Stimulated activated CD4-positive, alpha-beta T cell treated with anti-CD3 and anti-CD28 coated beads, Interleukin-1b, Interleukin-23, amount 100 ng/mL, for 24 hours (primary cell): ENCODE results near the gene LCP1.

ENCODE experiments used
- DNase-seq, 4 experiments: peaks; one replicate each; pipeline ENCODE4 v3.0.0-alpha.2; 2020; ENCODE audit warnings: low read depth in 4 of 4, low spot score in 1 of 4

LCP1 gene

DNA sequence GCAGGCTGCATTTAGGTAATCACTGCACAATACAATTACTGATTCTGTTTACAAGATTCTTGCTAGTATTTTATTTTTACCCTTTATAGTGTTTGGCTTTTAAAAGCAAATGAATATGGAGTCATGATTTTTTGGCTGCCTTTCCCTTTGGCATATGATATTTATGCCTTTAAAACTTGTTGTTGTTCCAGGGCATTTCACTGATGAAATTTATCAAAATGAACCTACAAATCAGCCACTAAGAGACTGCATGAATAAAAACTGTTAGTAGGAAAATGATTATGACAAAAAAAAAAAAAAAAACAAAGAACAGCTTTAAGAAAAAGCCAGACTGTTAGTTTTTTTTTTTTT lies 79.7 kb downstream of the LCP1 start:
- DNase-seq: no peak

DNA sequence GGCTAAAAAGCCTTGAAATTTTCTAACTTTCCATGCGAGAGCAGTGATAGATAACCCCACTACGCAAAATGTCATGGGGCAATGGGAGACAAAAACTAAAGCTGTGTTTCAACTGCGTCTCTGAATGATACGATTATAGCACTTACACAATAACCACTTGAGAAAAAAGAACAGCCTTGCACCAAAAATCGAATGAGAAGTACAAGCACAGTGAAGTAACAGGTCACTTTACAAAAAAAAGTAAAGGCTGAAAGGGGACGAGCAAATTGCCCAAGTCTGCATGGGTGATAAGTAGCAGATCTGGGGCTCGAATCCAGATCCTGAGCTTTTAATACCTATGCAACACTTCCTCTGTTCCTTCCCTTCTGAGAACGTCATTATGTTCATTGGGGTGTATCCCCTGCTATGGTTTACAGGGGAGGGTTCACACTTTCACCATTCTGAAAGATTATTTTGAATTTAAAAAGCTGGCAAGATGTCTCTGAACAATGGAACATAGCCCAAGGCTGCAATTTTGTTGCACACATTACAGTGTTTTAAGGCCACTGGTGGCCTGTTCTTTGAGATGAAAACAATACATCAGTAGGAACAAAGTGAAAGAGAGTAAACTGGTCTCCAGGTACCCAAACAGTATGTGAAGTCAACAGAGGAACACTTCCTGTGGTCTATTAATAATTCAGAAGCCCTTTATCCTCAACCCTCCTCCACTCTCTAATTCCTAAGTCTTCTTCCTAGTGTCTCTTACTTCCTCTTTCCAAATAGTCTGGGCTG lies 80.3 kb downstream of the LCP1 start:
- no peak for DNase-seq

DNA sequence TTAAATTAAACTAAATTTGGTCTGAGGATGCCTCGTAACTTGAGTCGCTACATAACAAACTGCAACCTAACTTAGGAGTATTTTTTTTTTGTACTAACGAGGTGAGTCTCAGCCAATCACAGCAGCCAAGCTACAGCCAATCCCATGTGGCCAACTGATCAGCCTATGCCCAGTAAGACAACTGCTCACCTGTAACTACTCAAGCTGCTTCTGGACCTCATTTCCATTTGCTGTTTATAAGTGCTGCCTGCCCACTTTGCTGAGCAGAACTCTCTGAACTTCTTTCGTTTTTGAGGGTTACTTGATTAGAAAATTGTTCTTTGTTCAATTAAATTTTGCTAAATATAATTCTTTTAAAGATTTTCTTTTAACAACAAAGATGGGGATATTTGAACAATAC lies 81.0 kb downstream of the LCP1 start:
- DNase-seq: no peak

DNA sequence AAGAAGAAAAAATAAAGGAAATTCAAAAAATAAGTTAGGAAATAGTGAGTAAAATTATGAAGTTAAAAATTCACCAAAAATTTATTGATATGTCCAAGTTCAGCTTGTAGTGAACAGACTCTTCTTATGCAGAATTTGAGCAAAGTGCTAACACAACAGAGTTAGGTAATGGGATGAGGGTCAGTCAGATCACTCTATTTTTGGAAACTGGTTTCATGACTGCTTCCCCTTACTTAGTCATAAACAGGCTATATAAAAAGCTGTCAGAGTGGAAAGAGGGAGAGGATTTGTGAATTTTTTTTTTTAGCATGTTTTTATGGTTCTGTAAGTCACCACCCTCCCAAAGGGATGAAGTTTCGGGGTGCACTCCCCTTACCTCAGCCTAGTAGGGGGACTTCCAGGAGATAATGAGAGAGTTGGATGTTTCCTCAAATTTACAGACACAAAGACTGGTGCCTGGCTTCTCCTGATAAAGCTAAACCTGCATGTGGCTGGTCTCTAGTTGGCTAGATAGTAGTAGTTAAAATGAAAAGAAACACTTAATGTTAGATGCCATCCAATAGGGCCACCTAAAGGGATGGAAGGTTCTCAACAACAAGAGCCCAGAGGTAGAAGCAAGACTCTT lies 81.7 kb downstream of the LCP1 start:
- no peak for DNase-seq

DNA sequence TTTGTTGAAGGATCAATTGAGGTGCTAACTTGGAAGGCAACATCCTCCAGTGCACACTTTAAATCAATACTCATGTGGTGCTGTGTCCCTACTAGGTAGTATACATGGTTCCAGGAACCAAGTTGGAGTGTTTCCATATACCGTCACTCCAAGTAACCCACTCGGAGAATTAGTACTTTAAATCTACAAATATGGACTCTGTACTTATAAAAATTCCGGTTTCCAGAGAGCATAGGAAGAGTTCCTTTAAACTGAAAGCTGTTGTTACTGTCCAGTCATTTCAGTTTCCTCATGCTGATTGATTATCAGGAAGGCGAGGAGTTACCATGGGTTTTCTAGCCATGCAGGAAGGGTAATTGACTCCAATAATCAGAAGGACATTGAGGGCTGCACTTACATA lies 84.3 kb downstream of the LCP1 start:
- DNase-seq: no peak

DNA sequence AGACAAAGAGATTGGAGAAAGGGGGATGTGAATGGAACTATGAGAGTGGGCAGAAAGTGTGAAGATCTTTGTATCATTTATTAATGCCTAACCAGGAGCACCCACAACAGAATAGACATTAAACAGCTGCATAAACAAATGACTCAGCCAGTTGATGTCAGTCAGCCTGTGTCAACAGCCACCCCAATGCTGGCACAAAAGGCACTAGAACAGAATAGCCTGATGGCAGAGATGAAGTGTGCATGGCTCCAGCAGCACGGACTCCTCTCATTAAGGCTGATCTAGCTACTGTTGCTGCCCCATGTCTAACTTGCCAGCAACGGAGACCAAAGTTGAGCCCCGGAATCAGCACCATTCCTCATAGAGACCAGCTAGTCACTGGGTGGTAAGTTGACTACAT lies 85.0 kb downstream of the LCP1 start:
- DNase-seq: no peak

DNA sequence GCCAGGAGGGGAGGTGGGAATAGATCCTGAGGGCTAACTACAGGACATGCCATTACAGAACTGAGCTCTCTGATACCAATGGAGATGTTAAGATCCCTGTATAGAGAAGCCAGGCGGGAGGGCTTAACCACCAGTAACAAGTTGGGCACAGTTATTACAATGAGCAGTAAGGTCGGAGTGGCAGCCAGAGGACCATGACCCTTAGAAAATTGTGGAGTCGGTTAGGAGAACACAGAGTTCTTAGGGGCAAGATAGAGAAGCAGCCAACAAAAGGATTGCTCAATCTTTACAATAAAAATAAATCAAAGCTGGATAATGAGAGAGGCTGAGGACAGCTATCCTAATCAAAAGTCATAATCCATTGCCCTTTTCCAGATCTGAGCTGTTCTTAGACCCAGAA lies 87.5 kb downstream of the LCP1 start:
- DNase-seq: no peak

DNA sequence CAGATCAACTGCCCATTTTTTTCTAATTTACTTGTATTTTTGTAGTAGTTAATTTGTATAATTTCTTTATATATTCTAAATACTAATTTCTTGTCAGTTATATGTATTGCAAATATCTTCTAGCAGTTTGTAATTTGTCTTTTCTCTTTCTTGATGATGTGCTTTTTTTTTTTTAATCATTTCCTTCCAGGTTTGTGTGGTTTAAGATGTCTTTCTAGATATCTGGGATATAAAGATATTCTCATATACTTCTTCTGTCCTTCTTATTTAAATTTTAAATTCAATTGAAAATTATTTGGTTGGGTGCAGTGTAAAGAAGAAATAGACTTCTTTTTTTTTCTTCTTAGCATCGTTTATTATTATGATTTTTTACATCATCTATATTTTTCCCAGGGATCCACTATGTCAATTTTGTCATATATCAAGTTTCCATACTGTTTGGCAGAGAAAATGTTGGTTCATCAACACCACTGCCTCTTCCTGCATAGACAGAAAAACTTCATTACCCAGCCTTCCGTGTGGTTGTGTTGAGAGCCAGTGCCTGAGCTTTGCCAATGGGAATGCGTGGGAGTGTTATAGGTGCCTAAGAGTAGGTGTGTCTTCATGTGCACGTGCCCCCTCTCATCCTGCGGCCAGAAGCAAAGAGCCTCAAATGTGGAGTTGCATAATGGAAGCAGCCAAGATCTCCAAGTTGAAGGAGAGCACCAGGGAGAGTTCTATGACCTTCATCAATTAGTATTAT lies 93.0 kb downstream of the LCP1 start:
- no peak for DNase-seq

DNA sequence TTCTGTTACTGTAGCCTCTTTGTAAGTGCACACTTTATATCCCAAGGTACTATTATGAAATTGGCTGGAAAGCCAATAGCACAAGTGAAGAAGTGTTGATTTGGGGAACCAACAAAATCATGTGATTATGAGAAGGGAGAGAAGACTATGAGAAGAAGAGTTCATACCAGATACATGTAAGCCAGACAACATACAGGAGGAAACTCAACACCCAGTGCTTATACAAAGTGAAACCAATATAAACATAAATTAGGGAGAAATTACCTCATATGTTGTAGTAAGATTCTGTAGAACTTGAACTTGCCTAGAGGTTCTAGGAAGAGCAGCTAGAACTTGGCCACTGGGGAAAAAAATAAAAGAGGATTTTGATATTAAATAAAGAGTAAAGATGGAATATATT lies 94.5 kb downstream of the LCP1 start:
- no peak for DNase-seq

DNA sequence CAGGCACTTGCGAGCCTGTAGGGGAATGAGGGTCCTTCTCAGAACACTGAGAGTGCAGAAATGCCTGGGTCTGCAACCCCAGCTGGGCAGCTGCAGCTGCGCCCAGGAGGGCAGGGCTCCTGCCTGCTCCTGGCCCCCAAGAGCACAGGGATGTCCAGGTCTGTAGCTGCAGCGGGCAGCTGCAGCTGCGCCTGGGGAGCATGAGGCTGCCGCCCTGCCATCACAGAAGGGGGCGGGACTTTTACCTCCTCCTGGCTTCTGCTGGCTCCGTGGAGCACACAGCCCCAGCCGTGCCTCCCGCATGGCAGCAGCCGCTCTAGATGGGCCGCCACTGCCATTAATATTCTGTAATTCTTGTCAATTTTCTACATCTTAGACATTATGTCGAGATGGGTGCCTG lies 95.0 kb downstream of the LCP1 start:
- DNase-seq: no peak

DNA sequence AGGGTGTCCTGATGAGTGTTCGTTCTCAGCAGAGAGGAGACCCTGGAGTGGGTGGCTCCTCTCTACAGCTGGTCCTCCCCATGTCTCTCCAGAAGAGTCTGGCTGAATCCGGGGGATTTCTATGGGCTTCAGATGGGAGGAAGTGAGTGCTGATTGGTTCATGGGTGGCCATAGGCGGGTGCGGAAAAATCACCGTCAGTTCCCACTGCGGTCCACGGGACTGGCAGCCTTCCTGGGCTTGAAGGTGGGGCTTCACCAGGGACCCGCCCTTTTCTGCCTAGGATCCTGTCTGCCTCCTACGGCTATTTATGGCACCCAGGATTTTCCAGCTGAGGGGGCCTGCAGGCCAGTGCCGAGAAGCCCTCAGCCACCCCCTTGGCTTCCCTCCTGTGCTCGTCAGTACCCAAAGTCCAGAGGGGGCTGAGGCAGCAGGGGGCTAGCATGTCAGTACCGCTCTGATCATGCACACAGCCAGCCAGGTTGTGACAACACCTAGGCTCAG lies 95.5 kb downstream of the LCP1 start:
- DNase-seq: no peak

DNA sequence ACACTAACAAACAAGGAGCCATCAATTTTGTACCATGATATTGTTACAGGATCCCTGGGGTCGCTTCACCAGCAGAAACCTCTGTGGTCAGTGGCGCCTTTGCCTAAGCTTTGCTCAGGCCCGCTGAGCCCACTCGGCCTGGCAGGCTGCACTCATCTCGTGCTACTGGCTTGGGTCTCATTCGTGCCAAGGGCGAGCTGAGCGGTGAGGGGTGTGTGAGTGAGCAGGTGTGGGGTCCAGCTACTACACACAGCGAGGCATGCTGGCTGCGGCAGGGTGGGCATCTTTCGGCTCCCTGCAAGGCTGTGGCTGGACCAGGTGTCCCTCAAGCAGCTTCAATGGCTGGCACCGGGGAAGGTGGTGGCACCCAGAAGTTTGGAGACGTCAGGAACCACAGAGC lies 96.2 kb downstream of the LCP1 start:
- DNase-seq: no peak

DNA sequence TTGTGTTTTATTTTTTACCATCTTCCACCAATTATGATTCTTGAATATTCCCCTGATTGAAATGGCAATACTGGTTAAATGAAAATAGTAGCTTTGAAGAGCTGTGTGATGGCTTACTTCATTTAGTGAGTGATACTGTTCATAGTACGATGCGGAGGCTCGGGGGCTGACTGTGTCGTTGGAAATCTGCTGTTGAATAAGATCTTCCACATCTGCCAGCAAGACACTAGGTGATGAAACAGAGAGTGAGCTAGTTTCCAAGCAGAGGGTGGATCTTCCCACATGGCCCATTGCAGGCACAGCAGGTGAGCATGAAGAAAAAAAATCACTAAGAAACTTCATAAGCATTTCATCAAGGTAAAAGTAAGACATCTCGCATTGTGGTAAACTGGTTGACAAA lies 99.7 kb downstream of the LCP1 start:
- no peak for DNase-seq

DNA sequence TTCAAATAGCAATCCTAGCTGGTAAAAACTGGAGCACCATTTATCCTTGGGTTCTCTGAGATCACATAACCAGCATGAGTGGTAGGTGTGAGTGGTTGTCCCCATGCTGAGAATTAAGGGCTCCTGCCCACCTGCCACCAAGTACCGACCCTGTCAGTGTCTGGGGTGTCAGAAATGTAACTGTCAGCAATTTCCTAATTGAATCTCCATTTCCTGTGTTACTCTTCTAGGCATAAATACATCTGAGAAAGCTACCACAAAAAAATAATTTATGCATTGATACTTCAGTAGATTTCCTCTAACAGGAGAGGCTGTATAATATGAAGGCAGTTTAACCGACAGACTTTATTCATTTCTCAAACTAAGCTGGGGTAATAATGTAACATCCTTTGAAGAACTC lies 102.2 kb downstream of the LCP1 start:
- no peak for DNase-seq

DNA sequence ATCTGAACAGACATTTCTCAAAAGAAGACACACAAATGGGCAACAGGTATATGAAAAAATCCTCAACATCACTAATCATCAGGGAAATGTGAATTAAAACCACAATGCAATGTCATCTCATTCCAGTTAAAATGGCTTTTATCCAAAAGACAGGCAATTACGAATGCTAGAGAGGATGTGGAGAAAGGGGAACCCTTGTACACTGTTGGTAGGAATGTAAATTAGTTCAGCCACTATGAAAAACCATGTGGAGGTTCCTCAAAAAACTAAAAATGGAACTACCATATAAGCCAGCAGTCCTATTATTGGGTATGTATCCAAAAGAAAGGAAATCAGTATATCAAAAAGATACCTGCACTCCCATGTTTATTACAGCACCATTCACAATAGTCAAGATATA lies 104.7 kb downstream of the LCP1 start:
- no peak for DNase-seq

DNA sequence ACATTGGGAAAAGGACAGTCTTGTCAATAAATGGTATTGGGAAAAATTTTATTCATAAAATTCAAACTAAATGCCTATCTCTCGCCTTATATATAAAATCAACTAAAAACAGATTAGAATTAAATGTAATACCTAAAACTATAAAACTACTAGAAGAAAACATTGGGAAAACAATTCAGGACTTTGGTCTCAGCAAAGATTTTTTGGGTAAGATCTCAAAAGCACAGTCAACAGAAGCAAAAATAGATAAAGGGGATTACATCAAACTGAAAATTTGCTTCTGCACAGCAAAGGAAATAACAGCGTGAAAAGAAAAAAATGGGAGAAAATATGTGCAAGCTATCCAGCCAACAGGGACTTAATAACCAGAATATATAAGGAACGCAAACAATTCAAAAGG lies 105.2 kb downstream of the LCP1 start:
- no peak for DNase-seq
